OCI-LY1 (cell line): ENCODE data around the gene KIAA0319L.

ENCODE experiments used
- H2AFZ ChIP-seq: fragments of 200-600 bp; sonication (generic), shearing (Covaris generic); 2 replicates; pipeline ENCODE4 v1.6.0; 2014; ENCODE audit warnings: antibody characterized with exemption, mild to moderate bottlenecking, low read length
- H3F3A ChIP-seq: fragments of 200-600 bp; sonication (generic), shearing (Covaris generic); 2 replicates; pipeline ENCODE4 v1.6.0; 2014; ENCODE audit warnings: mild to moderate bottlenecking, antibody characterized with exemption, low read length, moderate library complexity; ENCODE audit not compliant: insufficient read depth
- H3K27ac ChIP-seq: fragments of 200-600 bp; sonication (generic); 2 replicates; pipeline ENCODE4 v1.5.1; 2014; ENCODE audit warnings: low read length, mixed run types, mild to moderate bottlenecking, low read depth; ENCODE audit not compliant: poor library complexity, severe bottlenecking
- H3K27me3 ChIP-seq: fragments of 200-600 bp; sonication (generic); 2 replicates; pipeline ENCODE4 v1.6.0; 2014; ENCODE audit warnings: antibody characterized with exemption, mild to moderate bottlenecking, low read length, moderate library complexity; ENCODE audit not compliant: insufficient read depth
- H3K36me3 ChIP-seq: fragments of 200-600 bp; sonication (generic); 2 replicates; pipeline ENCODE4 v1.6.1; 2014; ENCODE audit warnings: mild to moderate bottlenecking, antibody characterized with exemption, low read length, moderate library complexity, mixed read lengths; ENCODE audit not compliant: insufficient read depth
- H3K4me1 ChIP-seq: fragments of 200-600 bp; sonication (generic); 2 replicates; pipeline ENCODE4 v1.5.1; 2014; ENCODE audit warnings: mild to moderate bottlenecking, low read length, moderate library complexity; ENCODE audit not compliant: insufficient read depth, severe bottlenecking
- H3K4me2 ChIP-seq: fragments of 200-600 bp; sonication (generic), shearing (Covaris generic); 2 replicates; pipeline ENCODE4 v1.6.1; 2014; ENCODE audit warnings: low read length
- H3K4me3 ChIP-seq: fragments of 200-600 bp; sonication (generic); 2 replicates; pipeline ENCODE4 v1.5.1; 2014; ENCODE audit warnings: low read length, low read depth, mild to moderate bottlenecking, mixed read lengths; ENCODE audit not compliant: poor library complexity, severe bottlenecking
- H3K79me2 ChIP-seq: fragments of 200-600 bp; shearing (Covaris generic); 2 replicates; pipeline ENCODE4 v1.6.1; 2016; ENCODE audit warnings: mixed run types, low read length, mixed read lengths; ENCODE audit not compliant: insufficient read depth
- H3K9ac ChIP-seq: fragments of 200-600 bp; sonication (generic), shearing (Covaris generic); 2 replicates; pipeline ENCODE4 v1.6.1; 2014; ENCODE audit warnings: mild to moderate bottlenecking, low read length, mixed read lengths
- H3K9me2 ChIP-seq: fragments of 200-600 bp; sonication (generic), shearing (Covaris generic); 2 replicates; pipeline ENCODE4 v1.6.1; 2014; ENCODE audit warnings: low read depth, mild to moderate bottlenecking, low read length, mixed read lengths
- H3K9me3 ChIP-seq: fragments of 200-600 bp; shearing (Covaris generic); 2 replicates; pipeline ENCODE4 v1.6.1; 2014; ENCODE audit warnings: low read length, mixed read lengths
- H4K20me1 ChIP-seq: fragments of 200-600 bp; sonication (generic), shearing (Covaris generic); 2 replicates; pipeline ENCODE4 v1.6.0; 2016; ENCODE audit warnings: mild to moderate bottlenecking, low read length; ENCODE audit not compliant: insufficient read depth
- EZH2 ChIP-seq: fragments of 200-600 bp; sonication (generic), shearing (Covaris generic); IDR thresholded peaks from 2 replicates; pipeline ENCODE4 v1.8.0; 2017; ENCODE audit warnings: borderline replicate concordance, mixed run types, mild to moderate bottlenecking, antibody characterized with exemption, low read length, moderate library complexity, mixed read lengths
- TF ChIP-seq, protein P1 (sequence below): fragments of 200-600 bp; sonication (generic), shearing (Covaris generic); IDR thresholded peaks from 2 replicates; pipeline ENCODE4 v1.5.1; 2017; ENCODE audit warnings: mild to moderate bottlenecking, antibody characterized with exemption, low read length, moderate library complexity, mixed read lengths

Gene KIAA0319L

DNA sequence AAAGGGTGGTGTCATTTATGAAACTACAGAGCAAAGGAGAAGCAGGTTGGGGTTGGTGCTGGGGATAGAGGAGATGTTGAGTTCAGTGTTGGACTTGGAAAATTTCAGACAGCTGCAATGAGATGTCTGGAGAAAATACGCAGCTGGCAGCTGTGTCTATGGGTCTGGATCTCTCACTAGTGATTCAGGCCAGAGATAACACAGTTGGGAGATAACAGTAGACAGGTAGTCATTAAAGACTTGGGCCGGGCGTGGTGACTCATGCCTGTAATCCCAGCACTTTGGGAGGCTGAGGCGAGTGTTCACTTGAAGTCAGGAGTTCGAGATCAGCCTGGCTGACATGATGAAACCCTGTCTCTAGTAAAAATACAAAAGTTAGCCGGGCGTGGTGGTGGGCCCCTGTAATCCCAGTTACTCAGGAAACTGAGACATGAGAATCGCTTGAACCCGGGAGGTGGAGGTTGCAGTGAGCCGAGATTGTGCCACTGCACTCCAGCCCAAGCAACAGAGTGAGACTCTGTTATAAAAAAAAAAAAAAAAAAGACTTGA is 13.5 kb upstream of the KIAA0319L start:
- Histone ChIP-seq H3K9ac (no peak overlapping the region), H3F3A (no peaks in the 10 kb centered on the region), H3K4me1 (no peaks in the 10 kb centered on the region), H3K27me3 (no peaks in the 10 kb centered on the region; the same call in 1 of the 2 replicates), H3K9me2 (no peaks in the 10 kb centered on the region), H3K27ac (no peak overlapping the region), H4K20me1 (no peaks in the 10 kb centered on the region), H3K9me3 (no peaks in the 10 kb centered on the region), H3K36me3 (peaks cover 6% of the 10 kb centered on the region; the same call in 1 of the 2 replicates), H3K4me2 (no peak overlapping the region), H3K4me3 (no peak overlapping the region), H2AFZ (no peak overlapping the region), H3K79me2 (no peaks in the 10 kb centered on the region)
- TF ChIP-seq, protein P1, sequence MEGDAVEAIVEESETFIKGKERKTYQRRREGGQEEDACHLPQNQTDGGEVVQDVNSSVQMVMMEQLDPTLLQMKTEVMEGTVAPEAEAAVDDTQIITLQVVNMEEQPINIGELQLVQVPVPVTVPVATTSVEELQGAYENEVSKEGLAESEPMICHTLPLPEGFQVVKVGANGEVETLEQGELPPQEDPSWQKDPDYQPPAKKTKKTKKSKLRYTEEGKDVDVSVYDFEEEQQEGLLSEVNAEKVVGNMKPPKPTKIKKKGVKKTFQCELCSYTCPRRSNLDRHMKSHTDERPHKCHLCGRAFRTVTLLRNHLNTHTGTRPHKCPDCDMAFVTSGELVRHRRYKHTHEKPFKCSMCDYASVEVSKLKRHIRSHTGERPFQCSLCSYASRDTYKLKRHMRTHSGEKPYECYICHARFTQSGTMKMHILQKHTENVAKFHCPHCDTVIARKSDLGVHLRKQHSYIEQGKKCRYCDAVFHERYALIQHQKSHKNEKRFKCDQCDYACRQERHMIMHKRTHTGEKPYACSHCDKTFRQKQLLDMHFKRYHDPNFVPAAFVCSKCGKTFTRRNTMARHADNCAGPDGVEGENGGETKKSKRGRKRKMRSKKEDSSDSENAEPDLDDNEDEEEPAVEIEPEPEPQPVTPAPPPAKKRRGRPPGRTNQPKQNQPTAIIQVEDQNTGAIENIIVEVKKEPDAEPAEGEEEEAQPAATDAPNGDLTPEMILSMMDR = no peak
- TF ChIP-seq EZH2 = no peak

DNA sequence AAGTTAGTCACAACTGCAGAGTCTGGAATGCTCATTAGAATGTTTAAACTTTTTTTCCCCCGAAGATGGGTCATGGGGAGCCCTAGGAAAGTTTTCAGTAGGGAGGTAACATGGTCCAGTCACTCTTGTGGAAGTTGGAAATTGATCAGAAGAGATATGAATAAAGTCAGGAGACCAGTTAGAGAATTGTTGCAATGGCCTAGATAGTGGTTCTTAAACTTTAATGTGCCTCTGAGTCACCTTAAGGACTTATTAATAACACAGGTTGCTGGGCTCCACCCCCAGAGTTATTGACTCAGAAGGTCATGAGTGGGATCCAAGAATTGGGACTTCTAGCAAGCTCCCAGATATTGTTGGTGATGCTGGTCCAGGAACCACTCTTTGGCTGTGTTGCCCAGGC is 12.7 kb upstream of the KIAA0319L start:
- Histone ChIP-seq H3K27ac (no peak overlapping the region), H3K9me3 (no peaks in the 10 kb centered on the region), H3K36me3 (peaks cover 7% of the 10 kb centered on the region; the same call in 1 of the 2 replicates), H3F3A (no peaks in the 10 kb centered on the region), H3K9ac (no peak overlapping the region), H4K20me1 (no peaks in the 10 kb centered on the region), H3K4me1 (no peaks in the 10 kb centered on the region), H3K4me2 (no peak overlapping the region), H3K4me3 (no peak overlapping the region), H3K79me2 (no peaks in the 10 kb centered on the region), H2AFZ (no peak overlapping the region), H3K27me3 (no peaks in the 10 kb centered on the region; the same call in 1 of the 2 replicates), H3K9me2 (no peaks in the 10 kb centered on the region)
- TF ChIP-seq EZH2 = no peak

DNA sequence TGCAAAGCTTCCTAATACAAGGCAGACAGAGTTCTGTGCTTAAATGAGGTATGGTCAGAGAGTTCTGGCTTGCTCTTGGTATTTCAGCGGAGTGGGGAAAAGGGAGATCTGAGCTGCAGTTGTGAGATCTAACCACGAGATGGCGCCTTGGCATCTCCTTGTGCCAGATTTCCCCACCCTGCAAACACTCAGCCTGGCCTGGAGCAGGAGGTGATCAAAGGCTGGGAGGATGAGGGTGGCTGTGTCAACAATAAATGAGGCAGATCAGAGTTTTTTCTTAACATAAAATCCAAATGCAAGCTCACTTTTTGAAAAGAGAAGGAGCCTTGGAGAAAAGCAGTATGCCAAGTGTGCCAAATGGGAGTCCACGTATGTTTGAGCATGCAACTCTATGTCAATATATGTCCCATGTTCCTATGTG is 11.8 kb upstream of the KIAA0319L start:
- no peaks in the 10 kb centered on the region; the same call in 1 of the 2 replicates for H3K27me3 ChIP-seq

More for the DNA sequence above, 11.8 kb upstream of the KIAA0319L start:
- no peaks in the 10 kb centered on the region for H3K9me3 ChIP-seq
- no peak overlapping the region for H3K9ac ChIP-seq
- H3K4me3 ChIP-seq = no peak overlapping the region
- no peaks in the 10 kb centered on the region for H4K20me1 ChIP-seq
- H3K36me3 ChIP-seq = peaks cover 7% of the 10 kb centered on the region; the same call in 1 of the 2 replicates
- H3K79me2 ChIP-seq = no peaks in the 10 kb centered on the region
- no peak overlapping the region for H3K4me2 ChIP-seq
- no peak for TF ChIP-seq EZH2
- TF ChIP-seq, protein P1 = peak; percentile 94
- no peaks in the 10 kb centered on the region for H3K4me1 ChIP-seq
- H2AFZ ChIP-seq = no peak overlapping the region
- H3F3A ChIP-seq = no peaks in the 10 kb centered on the region
- H3K27ac ChIP-seq = no peak overlapping the region
- H3K9me2 ChIP-seq = no peaks in the 10 kb centered on the region
